ENCODE results near the gene METTL5.
"Not testable (repeated sequence)": the region's sequence is repeated elsewhere in the genome, so short reads cannot be mapped to it uniquely, and the experiment has no call there.

Gene METTL5

GRCh38 chr2:169824373-169825333, at the start of gene METTL5:
Gene METTL5 (minus strand): TSS chr2:169824905. CDS start chr2:169824597, 308 bp downstream.
- DNase-seq = peak; percentile 69

- no peak for DNase-seq
Observed at GRCh38 chr2:169871994-169872393, 47.3 kb upstream of the METTL5 start.

GRCh38 chr2:169871369-169871768, 46.7 kb upstream of the METTL5 start:
- DNase-seq = not testable (repeated sequence)

- no peak for DNase-seq
Observed at GRCh38 chr2:169868951-169869350, 44.2 kb upstream of the METTL5 start.

- no peak for DNase-seq
Observed at GRCh38 chr2:169867579-169867978, 42.9 kb upstream of the METTL5 start.

- not testable (repeated sequence) for DNase-seq
Observed at GRCh38 chr2:169866230-169866629, 41.5 kb upstream of the METTL5 start.

- DNase-seq = no peak
Observed at GRCh38 chr2:169865492-169865891, 40.8 kb upstream of the METTL5 start.

- DNase-seq = no peak
Observed at GRCh38 chr2:169862816-169863215, 38.1 kb upstream of the METTL5 start.

GRCh38 chr2:169860149-169860548, 35.4 kb upstream of the METTL5 start:
- no peak for DNase-seq

GRCh38 chr2:169859423-169859822, 34.7 kb upstream of the METTL5 start:
- DNase-seq = no peak

- not testable (repeated sequence) for DNase-seq
Observed at GRCh38 chr2:169855281-169856258, 30.9 kb upstream of the METTL5 start.

- no peak for DNase-seq
Observed at GRCh38 chr2:169853041-169853668, 28.4 kb upstream of the METTL5 start.

GRCh38 chr2:169849710-169850109, 25.0 kb upstream of the METTL5 start:
- DNase-seq = no peak

GRCh38 chr2:169848959-169849693, 24.4 kb upstream of the METTL5 start:
- not testable (repeated sequence) for DNase-seq

GRCh38 chr2:169845016-169845415, 20.3 kb upstream of the METTL5 start:
- no peak for DNase-seq

GRCh38 chr2:169841625-169842024, 16.9 kb upstream of the METTL5 start:
- DNase-seq = not testable (repeated sequence)

GRCh38 chr2:169840747-169841142, 16.0 kb upstream of the METTL5 start:
- no peak for DNase-seq

- DNase-seq = no peak
Observed at GRCh38 chr2:169839954-169840746, 15.4 kb upstream of the METTL5 start.

- DNase-seq = no peak
Observed at GRCh38 chr2:169838743-169839489, 14.2 kb upstream of the METTL5 start.

GRCh38 chr2:169834401-169834800, 9.7 kb upstream of the METTL5 start:
- no peak for DNase-seq

Data from CD4-positive, alpha-beta T cell treated with Interleukin-4 for 4 hours (primary cell).